ENCODE results near the gene KCNIP1.

KCNIP1 gene

DNA sequence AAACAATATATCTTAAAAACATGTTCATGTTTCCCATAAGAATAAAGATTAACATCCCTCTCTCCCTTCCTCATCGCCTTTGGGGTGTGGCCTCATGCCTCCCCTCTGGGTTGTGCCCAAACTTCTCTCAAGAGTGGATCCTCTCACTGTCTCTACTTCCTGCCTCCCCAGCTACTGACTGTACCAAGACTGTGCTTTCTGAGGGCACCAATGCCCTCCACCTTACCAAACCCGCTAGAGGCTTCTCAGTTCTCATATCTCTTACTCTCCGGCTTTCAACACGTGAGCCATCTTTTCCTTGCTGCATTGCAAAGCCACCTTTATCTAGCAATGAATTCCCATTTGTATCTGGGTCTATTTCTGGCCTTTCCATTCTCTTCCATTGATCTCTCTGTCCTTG lies 34.4 kb upstream of the KCNIP1 start:
- DNase-seq (ENCODE audit: low read depth), result no peak
- TF ChIP-seq, protein P1, sequence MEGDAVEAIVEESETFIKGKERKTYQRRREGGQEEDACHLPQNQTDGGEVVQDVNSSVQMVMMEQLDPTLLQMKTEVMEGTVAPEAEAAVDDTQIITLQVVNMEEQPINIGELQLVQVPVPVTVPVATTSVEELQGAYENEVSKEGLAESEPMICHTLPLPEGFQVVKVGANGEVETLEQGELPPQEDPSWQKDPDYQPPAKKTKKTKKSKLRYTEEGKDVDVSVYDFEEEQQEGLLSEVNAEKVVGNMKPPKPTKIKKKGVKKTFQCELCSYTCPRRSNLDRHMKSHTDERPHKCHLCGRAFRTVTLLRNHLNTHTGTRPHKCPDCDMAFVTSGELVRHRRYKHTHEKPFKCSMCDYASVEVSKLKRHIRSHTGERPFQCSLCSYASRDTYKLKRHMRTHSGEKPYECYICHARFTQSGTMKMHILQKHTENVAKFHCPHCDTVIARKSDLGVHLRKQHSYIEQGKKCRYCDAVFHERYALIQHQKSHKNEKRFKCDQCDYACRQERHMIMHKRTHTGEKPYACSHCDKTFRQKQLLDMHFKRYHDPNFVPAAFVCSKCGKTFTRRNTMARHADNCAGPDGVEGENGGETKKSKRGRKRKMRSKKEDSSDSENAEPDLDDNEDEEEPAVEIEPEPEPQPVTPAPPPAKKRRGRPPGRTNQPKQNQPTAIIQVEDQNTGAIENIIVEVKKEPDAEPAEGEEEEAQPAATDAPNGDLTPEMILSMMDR (conservative IDR thresholded peaks at IDR 0.05; ENCODE audit: control insufficient read depth, insufficient read depth, low read depth, low read length), result no peak
- H3K4me3 ChIP-seq (ENCODE audit: control insufficient read depth, low read depth, low read length), result no peak overlapping the region

DNA sequence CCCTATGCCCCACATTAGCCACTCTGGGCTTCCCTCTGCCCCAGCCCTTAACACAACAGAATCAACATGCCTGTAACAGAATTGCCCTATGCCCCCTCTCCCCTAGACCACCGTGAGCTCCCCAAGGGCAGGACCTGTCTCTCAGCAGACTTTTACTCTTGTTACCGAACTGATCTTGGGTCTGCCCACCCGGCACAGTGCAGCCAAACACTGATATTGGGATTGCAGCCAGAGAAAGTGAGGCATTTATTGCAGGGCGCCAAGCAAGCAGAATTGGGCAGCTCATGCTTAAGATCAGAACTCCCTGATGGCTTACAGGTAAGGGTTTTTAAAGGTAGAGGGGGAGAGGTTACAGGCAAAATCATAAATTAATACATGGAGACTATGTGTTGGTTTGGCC lies 33.5 kb upstream of the KCNIP1 start:
- TF ChIP-seq, protein P1 (conservative IDR thresholded peaks at IDR 0.05; ENCODE audit: control insufficient read depth, insufficient read depth, low read depth, low read length), result no peak
- H3K4me3 ChIP-seq (ENCODE audit: control insufficient read depth, low read depth, low read length), result no peak overlapping the region
- no peak for DNase-seq (ENCODE audit: low read depth)

DNA sequence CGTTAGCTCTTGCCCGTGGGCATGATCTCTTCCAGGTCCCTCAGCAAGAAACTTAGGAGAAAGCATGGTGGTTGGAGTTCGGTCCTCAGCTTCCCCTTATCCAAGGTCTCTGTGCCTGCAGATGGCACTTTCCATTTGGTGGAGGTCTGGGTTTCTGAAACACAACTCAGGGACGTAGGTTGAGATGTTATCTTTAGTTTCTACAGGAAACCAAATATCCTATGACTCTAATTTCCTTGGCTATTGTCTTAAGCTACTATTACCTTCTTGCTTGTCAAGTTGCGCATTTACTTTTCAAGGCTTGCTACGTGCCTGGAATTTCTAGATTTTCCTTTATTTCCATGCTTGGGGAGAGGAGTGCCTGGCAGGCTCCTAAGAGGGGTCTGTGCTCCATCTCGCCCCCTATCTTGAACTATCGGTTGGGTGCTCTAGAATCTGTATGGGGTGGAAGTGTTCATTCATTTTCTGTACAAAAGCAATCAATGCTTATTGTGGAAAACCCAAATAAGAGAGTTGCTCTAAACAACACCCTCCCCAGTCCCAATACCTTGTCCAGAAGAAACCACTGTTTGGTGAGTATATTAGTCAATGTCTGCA lies 32.9 kb upstream of the KCNIP1 start:
- no peak overlapping the region for H3K4me3 ChIP-seq (ENCODE audit: control insufficient read depth, low read depth, low read length)
- no peak for DNase-seq (ENCODE audit: low read depth)
- TF ChIP-seq, protein P1 (conservative IDR thresholded peaks at IDR 0.05; ENCODE audit: control insufficient read depth, insufficient read depth, low read depth, low read length), result no peak

DNA sequence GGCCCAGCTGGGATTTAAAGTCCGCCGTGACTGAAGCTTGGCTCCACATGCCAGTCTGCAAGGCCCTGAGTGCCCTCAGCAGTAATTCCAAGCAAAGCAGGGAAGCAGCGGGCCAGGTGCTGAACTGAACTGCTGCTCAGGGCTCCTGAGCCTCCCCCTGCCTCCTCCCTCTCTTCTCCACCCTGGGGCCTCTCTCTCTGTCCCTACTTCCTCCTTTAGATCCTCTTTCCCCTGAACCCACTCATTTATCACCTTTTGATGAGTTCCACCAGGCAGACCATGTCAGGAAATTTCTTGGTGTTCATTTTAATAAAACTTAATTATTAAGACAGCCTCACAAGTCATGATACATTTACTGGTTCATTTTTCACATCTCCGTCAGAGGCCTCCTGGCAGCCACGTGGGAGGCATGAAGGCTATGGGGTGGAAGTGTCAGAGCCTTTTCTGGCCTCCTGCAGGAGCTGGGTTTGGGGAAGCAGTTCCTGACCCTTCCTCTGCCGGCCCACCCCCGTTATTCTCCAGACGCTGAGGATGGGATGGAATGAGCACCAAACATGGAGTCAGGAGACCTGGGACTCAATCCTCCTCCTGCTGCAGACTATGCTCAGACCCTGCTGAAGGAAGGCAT lies 32.2 kb upstream of the KCNIP1 start:
- no peak for DNase-seq (ENCODE audit: low read depth)
- TF ChIP-seq, protein P1 (conservative IDR thresholded peaks at IDR 0.05; ENCODE audit: control insufficient read depth, insufficient read depth, low read depth, low read length), result no peak
- H3K4me3 ChIP-seq (ENCODE audit: control insufficient read depth, low read depth, low read length), result no peak overlapping the region

DNA sequence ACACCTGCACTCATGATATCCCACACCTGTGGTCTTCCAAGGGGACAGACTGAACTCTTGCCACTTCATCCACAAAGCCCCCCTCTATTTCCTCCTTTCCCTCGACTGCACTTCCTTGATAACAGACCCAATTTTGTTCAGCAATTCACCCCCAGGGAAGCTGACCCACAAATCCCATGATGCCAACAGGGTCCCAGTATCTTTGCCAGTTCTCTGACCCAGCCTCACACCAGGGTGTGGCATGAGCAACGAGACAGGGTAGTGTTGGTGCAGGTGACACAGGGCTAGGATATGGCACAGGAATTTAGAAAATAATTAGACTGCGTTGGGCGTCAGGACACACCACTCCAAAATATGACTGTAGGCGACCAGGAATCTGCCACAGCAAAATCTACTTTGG lies 30.2 kb upstream of the KCNIP1 start:
- H3K4me3 ChIP-seq (ENCODE audit: control insufficient read depth, low read depth, low read length), result no peak overlapping the region
- no peak for DNase-seq (ENCODE audit: low read depth)
- TF ChIP-seq, protein P1 (conservative IDR thresholded peaks at IDR 0.05; ENCODE audit: control insufficient read depth, insufficient read depth, low read depth, low read length), result no peak

DNA sequence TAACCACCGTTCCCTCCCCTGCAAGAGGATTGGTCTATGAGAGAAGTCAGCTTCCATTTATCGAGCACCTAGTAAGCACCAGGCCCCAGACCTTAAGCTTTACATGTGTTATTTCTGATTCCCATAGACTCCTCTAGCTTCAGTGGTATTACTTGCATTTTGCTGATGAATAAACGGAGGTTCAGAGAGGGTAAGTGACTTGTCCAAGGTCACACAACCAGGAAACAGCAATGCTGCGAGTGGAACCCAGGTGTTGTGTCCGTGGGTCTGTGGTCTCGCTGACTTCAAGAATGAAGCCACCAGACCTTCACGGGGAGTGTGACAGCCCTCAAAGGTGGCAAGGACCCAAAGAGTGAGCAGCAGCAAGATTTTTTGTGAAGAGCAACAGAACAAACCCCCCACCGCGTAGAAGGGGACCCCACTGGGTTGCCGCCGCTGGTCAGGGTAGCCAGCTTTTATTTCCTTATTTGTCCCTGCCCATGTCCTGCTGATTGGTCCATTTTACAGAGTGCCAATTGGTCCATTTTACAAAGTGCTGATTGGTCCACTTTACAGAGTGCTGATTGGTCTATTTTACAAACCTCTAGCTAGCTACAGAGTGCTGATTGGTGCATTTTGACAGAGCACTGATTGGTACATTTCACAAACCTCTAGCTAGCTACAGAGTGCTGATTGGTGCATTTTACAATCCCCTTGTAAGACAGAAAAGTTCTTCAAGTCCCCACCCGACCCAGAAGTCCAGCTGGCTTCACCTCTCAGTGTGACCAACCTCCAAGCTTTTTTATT lies 29.1 kb upstream of the KCNIP1 start:
- TF ChIP-seq, protein P1 (conservative IDR thresholded peaks at IDR 0.05; ENCODE audit: control insufficient read depth, insufficient read depth, low read depth, low read length), result no peak
- DNase-seq (ENCODE audit: low read depth), result no peak
- no peak overlapping the region for H3K4me3 ChIP-seq (ENCODE audit: control insufficient read depth, low read depth, low read length)
